H9 (cell line): ENCODE results near the gene CPXM1. TPM values are rescaled to one million over a fixed set of nuclear protein-coding genes. Genes with fewer than 3 reads are reported as not detected.

Source experiments
- DNase-seq: peaks from one replicate; pipeline ENCODE4 v3.0.0-alpha.2; 2017
- H2AFZ ChIP-seq: one replicate; pipeline ENCODE4 v1.6.1; 2013; ENCODE audit warnings: mild to moderate bottlenecking, low read length, control low read depth, moderate library complexity
- H2AK5ac ChIP-seq: 2 replicates; pipeline ENCODE4 v1.6.1; 2013; ENCODE audit warnings: low read length, control low read depth, mixed read lengths; ENCODE audit not compliant: insufficient read length
- H2BK120ac ChIP-seq: one replicate; pipeline ENCODE4 v1.6.1; 2013; ENCODE audit warnings: low read depth, mild to moderate bottlenecking, low read length, control low read depth, inconsistent platforms; ENCODE audit not compliant: poor library complexity, severe bottlenecking
- H2BK12ac ChIP-seq: 2 replicates; pipeline ENCODE4 v1.6.1; 2013; ENCODE audit warnings: low read length, control low read depth, mixed read lengths, low read depth; ENCODE audit not compliant: insufficient read length
- H2BK15ac ChIP-seq: 2 replicates; pipeline ENCODE4 v1.6.1; 2013; ENCODE audit warnings: low read depth, low read length, control low read depth
- H2BK20ac ChIP-seq: one replicate; pipeline ENCODE4 v1.6.1; 2013; ENCODE audit warnings: low read depth, mild to moderate bottlenecking, low read length, control low read depth, inconsistent platforms; ENCODE audit not compliant: poor library complexity, severe bottlenecking
- H2BK5ac ChIP-seq: 2 replicates; pipeline ENCODE4 v1.6.1; 2013; ENCODE audit warnings: low read length, control low read depth, mixed read lengths; ENCODE audit not compliant: insufficient read length
- H3K14ac ChIP-seq: 2 replicates; pipeline ENCODE4 v1.6.1; 2013; ENCODE audit warnings: low read length, control low read depth; ENCODE audit not compliant: insufficient read depth
- H3K18ac ChIP-seq: 2 replicates; pipeline ENCODE4 v1.6.1; 2013; ENCODE audit warnings: low read depth, mild to moderate bottlenecking, mixed read lengths, low read length, control low read depth; ENCODE audit not compliant: insufficient read length
- H3K23ac ChIP-seq: 2 replicates; pipeline ENCODE4 v1.6.1; 2013; ENCODE audit warnings: low read length, control low read depth, mixed read lengths, low read depth; ENCODE audit not compliant: insufficient read length
- H3K23me2 ChIP-seq: 2 replicates; pipeline ENCODE4 v1.6.1; 2013; ENCODE audit warnings: low read depth, mild to moderate bottlenecking, mixed read lengths, low read length, control low read depth; ENCODE audit not compliant: insufficient read length, poor library complexity, severe bottlenecking
- H3K27ac ChIP-seq: 2 replicates; pipeline ENCODE4 v1.5.1; 2013; ENCODE audit warnings: low read length, control low read depth, mixed read lengths, low read depth; ENCODE audit not compliant: insufficient read length
- H3K27me3 ChIP-seq: 2 replicates; pipeline ENCODE4 v1.6.1; 2013; ENCODE audit warnings: low read length, control low read depth, inconsistent platforms; ENCODE audit not compliant: insufficient read depth
- H3K4ac ChIP-seq: 2 replicates; pipeline ENCODE4 v1.6.1; 2013; ENCODE audit warnings: low read depth, mild to moderate bottlenecking, control low read depth, inconsistent platforms, low read length, moderate library complexity
- H3K4me1 ChIP-seq: 2 replicates; pipeline ENCODE4 v1.6.1; 2013; ENCODE audit warnings: low read length, control low read depth, inconsistent platforms; ENCODE audit not compliant: insufficient read depth
- H3K4me2 ChIP-seq: 2 replicates; pipeline ENCODE4 v1.6.1; 2013; ENCODE audit warnings: low read length, control low read depth, mixed read lengths; ENCODE audit not compliant: insufficient read length, insufficient read depth
- H3K56ac ChIP-seq: 2 replicates; pipeline ENCODE4 v1.6.1; 2013; ENCODE audit warnings: low read depth, mild to moderate bottlenecking, mixed read lengths, low read length, control low read depth; ENCODE audit not compliant: insufficient read length
- H3K79me1 ChIP-seq: 2 replicates; pipeline ENCODE4 v1.6.1; 2013; ENCODE audit warnings: low read depth, mild to moderate bottlenecking, moderate library complexity, low read length, control low read depth, inconsistent platforms; ENCODE audit not compliant: insufficient read depth, poor library complexity, severe bottlenecking
- H3K79me2 ChIP-seq: 2 replicates; pipeline ENCODE4 v1.6.1; 2013; ENCODE audit warnings: low read length, control low read depth, inconsistent platforms; ENCODE audit not compliant: insufficient read depth
- H3K9ac ChIP-seq: 2 replicates; pipeline ENCODE4 v1.6.1; 2013; ENCODE audit warnings: low read length, control low read depth, mixed read lengths; ENCODE audit not compliant: insufficient read length; ENCODE audit errors: extremely low read depth
- H3K9me3 ChIP-seq: one replicate; pipeline ENCODE4 v1.6.1; 2013; ENCODE audit warnings: low read depth, low read length, inconsistent platforms; ENCODE audit not compliant: control insufficient read depth
- H3T11ph ChIP-seq: one replicate; pipeline ENCODE4 v1.6.1; 2013; ENCODE audit warnings: mild to moderate bottlenecking, low read length, control low read depth, inconsistent platforms
- H4K20me1 ChIP-seq: one replicate; pipeline ENCODE4 v1.6.1; 2013; ENCODE audit not compliant: control insufficient read depth, insufficient read length, insufficient read depth
- H4K5ac ChIP-seq: 2 replicates; pipeline ENCODE4 v1.6.1; 2013; ENCODE audit warnings: low read depth, mild to moderate bottlenecking, mixed read lengths, low read length, control low read depth; ENCODE audit not compliant: insufficient read length
- H4K8ac ChIP-seq: replicated peaks from 2 replicates; pipeline ENCODE4 v1.6.1; 2013; ENCODE audit warnings: low read length, control low read depth, mixed read lengths, low read depth; ENCODE audit not compliant: insufficient read length
- H4K91ac ChIP-seq: 2 replicates; pipeline ENCODE4 v1.6.1; 2013; ENCODE audit warnings: low read depth, mild to moderate bottlenecking, moderate library complexity, mixed read lengths, low read length, control low read depth; ENCODE audit not compliant: insufficient read length
- H3K27ac Mint-ChIP-seq, 3 experiments: 2 replicates in 2 of 3; 3 replicates in 1 of 3; pipeline ENCODE4 v1.8.0; 2020 to 2021; ENCODE audit warnings: mixed read lengths in 3 of 3, mild to moderate bottlenecking in 1 of 3, moderate library complexity in 1 of 3
- H3K27me3 Mint-ChIP-seq: 2 replicates; pipeline ENCODE4 v1.8.0; 2021; ENCODE audit warnings: low read depth, mild to moderate bottlenecking, moderate library complexity, mixed read lengths
- H3K36me3 Mint-ChIP-seq, 3 experiments: 2 replicates in 2 of 3; 3 replicates in 1 of 3; pipeline ENCODE4 v1.8.0; 2020 to 2021; ENCODE audit warnings: low read depth in 3 of 3, mixed read lengths in 3 of 3; ENCODE audit not compliant: insufficient read depth in 1 of 3
- H3K4me1 Mint-ChIP-seq, 2 experiments: 2 replicates each; pipeline ENCODE4 v1.8.0; 2020; ENCODE audit warnings: mixed read lengths in 2 of 2
- H3K4me3 Mint-ChIP-seq, 2 experiments: 2 replicates in 1 of 2; 3 replicates in 1 of 2; pipeline ENCODE4 v1.8.0; 2020 to 2021; ENCODE audit warnings: mild to moderate bottlenecking in 2 of 2, mixed read lengths in 2 of 2, moderate library complexity in 1 of 2
- H3K9me3 Mint-ChIP-seq, 2 experiments: 2 replicates in 1 of 2; 3 replicates in 1 of 2; pipeline ENCODE4 v1.8.0; 2020; ENCODE audit warnings: mild to moderate bottlenecking in 2 of 2, mixed read lengths in 2 of 2, moderate library complexity in 1 of 2
- WGBS: extraction: QIAGEN DNeasy Blood & Tissue Kit; methylation state at CpG from one replicate; pipeline ENCODE4 v1.1.7; 2013; ENCODE audit warnings: missing lambda C conversion rate, low lambda C conversion rate, mixed read lengths; ENCODE audit not compliant: insufficient read length; ENCODE audit errors: extremely low coverage; 5-methylcytosine and 5-hydroxymethylcytosine counted together
- total RNA-seq: library from RNA; stranded (reverse); gene quantifications from 2 replicates; pipeline ENCODE4 v1.2.1, GENCODE V29; 2021
- TF ChIP-seq, protein P1 (sequence below): fragments of 200-600 bp; sonication (generic); conservative IDR thresholded peaks from 3 replicates; pipeline ENCODE4 v1.8.0; 2021; ENCODE audit warnings: antibody characterized with exemption, mild to moderate bottlenecking

Gene CPXM1
- total RNA-seq, 1 experiment from 2014 or later = 69.0 TPM

DNA sequence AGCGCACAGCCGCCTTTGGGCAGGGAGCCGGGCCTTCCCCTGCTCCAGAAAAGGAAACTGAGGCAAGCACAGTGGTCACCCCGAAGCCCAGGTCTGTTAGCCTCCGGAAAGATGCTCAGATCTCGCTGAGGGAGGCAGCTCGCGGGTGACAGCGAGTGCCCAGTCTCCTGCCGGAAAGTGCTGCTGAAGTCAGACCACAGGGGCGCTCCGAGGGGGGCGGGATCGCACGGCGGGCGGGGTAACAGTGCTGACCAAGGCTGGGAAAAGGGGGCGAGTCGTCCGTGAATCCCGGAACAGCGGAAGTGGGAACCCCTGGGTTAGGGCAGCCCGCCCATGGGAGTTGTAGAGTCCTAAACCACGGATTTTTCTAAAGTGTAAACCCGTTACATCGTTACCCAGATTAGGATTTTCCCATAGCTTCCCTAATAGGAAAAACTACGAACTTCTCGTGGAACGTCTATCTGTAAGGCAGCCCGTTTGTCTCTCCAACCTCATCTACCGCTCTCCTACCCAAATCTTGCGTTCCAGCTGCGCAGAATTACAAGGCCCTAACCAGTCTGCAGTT lies 40.6 kb upstream of the CPXM1 start:
- Histone ChIP-seq H3K56ac (no peak overlapping the region), H3K14ac (no peak overlapping the region), H4K8ac (no peak overlapping the region), H4K20me1 (no peaks in the 10 kb centered on the region), H3K9me3 (no peaks in the 10 kb centered on the region), H2AFZ (no peak overlapping the region), H2BK15ac (no peak overlapping the region), H3T11ph (no peak overlapping the region), H3K27me3 (peaks cover 7% of the 10 kb centered on the region; the same call in 1 of the 2 replicates), H2AK5ac (no peak overlapping the region), H3K18ac (no peak overlapping the region), H3K4me1 (no peaks in the 10 kb centered on the region), H4K5ac (no peak overlapping the region), H3K79me1 (no peaks in the 10 kb centered on the region), H3K9ac (peak overlapping the region; percentile 40), H2BK120ac (no peak overlapping the region), H3K27ac (no peak overlapping the region), H4K91ac (no peak overlapping the region), H3K23me2 (peaks cover 7% of the 10 kb centered on the region), H3K4ac (no peak overlapping the region), H3K4me2 (peak overlapping the region; percentile 83), H3K23ac (no peak overlapping the region), H2BK12ac (no peak overlapping the region), H2BK20ac (no peak overlapping the region), H3K79me2 (no peaks in the 10 kb centered on the region), H2BK5ac (no peak overlapping the region)
- no CpG with 5 or more reads among the region's 33 CpGs for WGBS
- Mint-ChIP-seq H3K36me3 (peaks cover 3 to 19% (median 17%) of the 10 kb centered on the region in 3 experiments), H3K4me3 (peak overlapping the region; percentile 80), H3K4me1 (peaks cover 4 to 10% of the 10 kb centered on the region in 2 experiments), H3K27me3 (peaks cover 12% of the 10 kb centered on the region), H3K9me3 (peaks cover 0 to 4% of the 10 kb centered on the region in 2 experiments; a peak in 1 of 5 replicates), H3K27ac (no peak overlapping the region; a peak in 1 of 7 replicates)
- DNase-seq = peak; percentile 61
- TF ChIP-seq, protein P1, sequence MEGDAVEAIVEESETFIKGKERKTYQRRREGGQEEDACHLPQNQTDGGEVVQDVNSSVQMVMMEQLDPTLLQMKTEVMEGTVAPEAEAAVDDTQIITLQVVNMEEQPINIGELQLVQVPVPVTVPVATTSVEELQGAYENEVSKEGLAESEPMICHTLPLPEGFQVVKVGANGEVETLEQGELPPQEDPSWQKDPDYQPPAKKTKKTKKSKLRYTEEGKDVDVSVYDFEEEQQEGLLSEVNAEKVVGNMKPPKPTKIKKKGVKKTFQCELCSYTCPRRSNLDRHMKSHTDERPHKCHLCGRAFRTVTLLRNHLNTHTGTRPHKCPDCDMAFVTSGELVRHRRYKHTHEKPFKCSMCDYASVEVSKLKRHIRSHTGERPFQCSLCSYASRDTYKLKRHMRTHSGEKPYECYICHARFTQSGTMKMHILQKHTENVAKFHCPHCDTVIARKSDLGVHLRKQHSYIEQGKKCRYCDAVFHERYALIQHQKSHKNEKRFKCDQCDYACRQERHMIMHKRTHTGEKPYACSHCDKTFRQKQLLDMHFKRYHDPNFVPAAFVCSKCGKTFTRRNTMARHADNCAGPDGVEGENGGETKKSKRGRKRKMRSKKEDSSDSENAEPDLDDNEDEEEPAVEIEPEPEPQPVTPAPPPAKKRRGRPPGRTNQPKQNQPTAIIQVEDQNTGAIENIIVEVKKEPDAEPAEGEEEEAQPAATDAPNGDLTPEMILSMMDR = no peak
